IgD-negative memory B cell (primary cell): ENCODE data around the gene INAVA. TPM values are rescaled to one million over a fixed set of nuclear protein-coding genes. Genes with fewer than 3 reads are reported as not detected.
A peak's percentile ranks its signal among the peaks of the same experiment; 100 is the strongest.

Experiments used
- H3K27ac Mint-ChIP-seq, 3 donors: one replicate each; pipeline ENCODE4 v1.8.0; 2020 to 2022; ENCODE audit warnings: mild to moderate bottlenecking in 3 of 3, mixed read lengths in 3 of 3, moderate library complexity in 1 of 3
- H3K27me3 Mint-ChIP-seq: one replicate; pipeline ENCODE4 v1.8.0; 2021; ENCODE audit warnings: mixed read lengths
- H3K36me3 Mint-ChIP-seq: one replicate; pipeline ENCODE4 v1.8.0; 2020; ENCODE audit warnings: mild to moderate bottlenecking, mixed read lengths
- H3K4me1 Mint-ChIP-seq, 3 donors: one replicate each; pipeline ENCODE4 v1.8.0; 2020 to 2022; ENCODE audit warnings: mixed read lengths in 3 of 3, mild to moderate bottlenecking in 1 of 3
- H3K4me3 Mint-ChIP-seq, 4 donors: one replicate each; pipeline ENCODE4 v1.8.0; 2020 to 2022; ENCODE audit warnings: mild to moderate bottlenecking in 4 of 4, mixed read lengths in 4 of 4, moderate library complexity in 3 of 4
- H3K9me3 Mint-ChIP-seq, 3 donors: one replicate each; pipeline ENCODE4 v1.8.0; 2020 to 2021; ENCODE audit warnings: mixed read lengths in 3 of 3, mild to moderate bottlenecking in 1 of 3
- polyA plus RNA-seq: library from polyadenylated mRNA; unstranded; fragments of 300-500 nt; fragmentation: Illumina TruSeq; gene quantifications from one replicate; pipeline ENCODE4 v1.2.3, GENCODE V29; 2021

Gene INAVA
- polyA plus RNA-seq, 1 donor from 2014 or later = not detected

GRCh38 chr1:200869753-200870391 lies 24.8 kb upstream of the INAVA start:
- Mint-ChIP-seq H3K4me1 (peaks cover 51 to 60% (median 54%) of the 10 kb centered on the region in 3 donors), H3K27ac (peak overlapping the region; percentile 52 to 96 (median 84)), H3K27me3 (peaks cover 7% of the 10 kb centered on the region), H3K36me3 (no peaks in the 10 kb centered on the region), H3K4me3 (peak overlapping the region; percentile 80 to 98 (median 88)), H3K9me3 (no peaks in the 10 kb centered on the region)

GRCh38 chr1:200872446-200873115 lies 22.1 kb upstream of the INAVA start, which contains the start of gene GPR25:
TSS of gene GPR25 (plus strand) at chr1:200872981. CDS start at chr1:200873038, 57 bp downstream.
- Mint-ChIP-seq H3K27ac (peak within 1 kb of the TSS; percentile 84 to 96 (median 90)), H3K36me3 (no peaks in the 10 kb centered on the region), H3K4me3 (peak within 1 kb of the TSS; percentile 80 to 98 (median 88)), H3K27me3 (peaks cover 8% of the 10 kb centered on the region), H3K9me3 (no peaks in the 10 kb centered on the region), H3K4me1 (peaks cover 45 to 54% (median 51%) of the 10 kb centered on the region in 3 donors)

- peaks cover 43 to 59% (median 51%) of the 10 kb centered on the region in 3 donors for H3K4me1 Mint-ChIP-seq
- peaks cover 8% of the 10 kb centered on the region for H3K27me3 Mint-ChIP-seq
- peak overlapping the region; percentile 77 to 96 (median 90) for H3K27ac Mint-ChIP-seq
- no peaks in the 10 kb centered on the region for H3K36me3 Mint-ChIP-seq
- peak overlapping the region; percentile 79 to 93 (median 88) for H3K4me3 Mint-ChIP-seq
- no peaks in the 10 kb centered on the region for H3K9me3 Mint-ChIP-seq
Measured at GRCh38 chr1:200873116-200873670, 21.5 kb upstream of the INAVA start.

DNA sequence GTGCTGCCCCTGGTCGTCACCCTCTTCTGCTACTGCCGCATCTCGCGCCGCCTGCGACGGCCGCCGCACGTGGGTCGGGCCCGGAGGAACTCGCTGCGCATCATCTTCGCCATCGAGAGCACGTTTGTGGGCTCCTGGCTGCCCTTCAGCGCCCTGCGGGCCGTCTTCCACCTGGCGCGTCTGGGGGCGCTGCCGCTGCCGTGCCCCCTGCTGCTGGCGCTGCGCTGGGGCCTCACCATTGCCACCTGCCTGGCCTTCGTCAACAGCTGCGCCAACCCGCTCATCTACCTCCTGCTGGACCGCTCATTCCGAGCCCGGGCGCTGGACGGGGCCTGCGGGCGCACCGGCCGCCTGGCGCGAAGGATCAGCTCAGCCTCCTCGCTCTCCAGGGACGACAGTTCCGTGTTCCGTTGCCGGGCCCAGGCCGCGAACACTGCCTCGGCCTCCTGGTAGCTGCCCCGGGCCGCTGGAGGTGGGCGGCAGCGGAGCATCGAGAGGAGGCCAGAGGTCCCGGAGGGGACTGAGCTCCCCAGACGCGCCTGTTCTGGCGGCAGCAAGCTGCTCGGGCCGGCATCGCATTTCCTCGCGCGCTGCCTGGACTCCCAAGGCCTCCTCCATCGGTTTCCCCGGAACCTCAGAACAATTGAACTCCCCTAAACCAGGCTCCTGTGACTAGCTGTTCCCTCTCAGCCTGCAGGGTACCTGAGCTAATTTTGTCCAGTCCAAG lies 20.9 kb upstream of the INAVA start:
- peak overlapping the region; percentile 79 to 93 (median 88) for H3K4me3 Mint-ChIP-seq
- peaks cover 8% of the 10 kb centered on the region for H3K27me3 Mint-ChIP-seq
- peak overlapping the region; percentile 77 to 96 (median 90) for H3K27ac Mint-ChIP-seq
- H3K36me3 Mint-ChIP-seq = no peaks in the 10 kb centered on the region
- H3K9me3 Mint-ChIP-seq = no peaks in the 10 kb centered on the region
- H3K4me1 Mint-ChIP-seq = peaks cover 46 to 63% (median 52%) of the 10 kb centered on the region in 3 donors

DNA sequence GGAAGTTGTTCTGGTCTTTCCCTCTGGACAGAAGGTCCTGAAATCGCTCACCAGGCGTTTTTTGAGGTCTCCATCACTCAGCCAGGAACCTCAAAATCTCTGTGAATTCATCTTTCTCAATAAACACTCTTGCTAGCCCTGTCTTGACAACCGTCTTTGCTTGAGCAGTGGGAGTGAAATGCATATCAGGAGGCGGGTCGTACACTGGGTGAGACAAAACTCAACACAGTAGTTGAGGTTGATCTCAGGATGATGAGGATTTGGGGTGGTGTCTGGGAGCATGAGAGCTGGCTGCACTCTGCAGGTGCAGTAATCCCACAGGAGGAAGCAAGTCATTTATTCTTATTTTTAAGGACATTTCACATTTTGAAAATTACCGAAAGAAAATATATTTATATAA lies 20.0 kb upstream of the INAVA start:
- Mint-ChIP-seq H3K27ac (peak overlapping the region; percentile 77 to 90 (median 90)), H3K4me3 (peak overlapping the region; percentile 79 to 93 (median 88)), H3K27me3 (peaks cover 8% of the 10 kb centered on the region), H3K36me3 (no peaks in the 10 kb centered on the region), H3K9me3 (no peaks in the 10 kb centered on the region), H3K4me1 (peaks cover 41 to 58% (median 48%) of the 10 kb centered on the region in 3 donors)

- Mint-ChIP-seq H3K4me1 (peaks cover 36 to 59% (median 45%) of the 10 kb centered on the region in 3 donors), H3K27me3 (peaks cover 8% of the 10 kb centered on the region), H3K4me3 (peak overlapping the region in 3 of 4 donors; percentile 32 to 79 (median 72)), H3K27ac (peak overlapping the region in 2 of 3 donors; percentile 77 to 90), H3K9me3 (no peaks in the 10 kb centered on the region), H3K36me3 (no peaks in the 10 kb centered on the region)
Measured at GRCh38 chr1:200875416-200875815, 19.3 kb upstream of the INAVA start.

GRCh38 chr1:200877010-200877409 lies 17.7 kb upstream of the INAVA start:
- peak overlapping the region in 1 of 4 donors; percentile 28 for H3K4me3 Mint-ChIP-seq
- H3K4me1 Mint-ChIP-seq = peaks cover 25 to 52% (median 32%) of the 10 kb centered on the region in 3 donors
- H3K27ac Mint-ChIP-seq = peak overlapping the region in 1 of 3 donors; percentile 95
- H3K27me3 Mint-ChIP-seq = peaks cover 8% of the 10 kb centered on the region
- H3K9me3 Mint-ChIP-seq = no peaks in the 10 kb centered on the region
- no peaks in the 10 kb centered on the region for H3K36me3 Mint-ChIP-seq

DNA sequence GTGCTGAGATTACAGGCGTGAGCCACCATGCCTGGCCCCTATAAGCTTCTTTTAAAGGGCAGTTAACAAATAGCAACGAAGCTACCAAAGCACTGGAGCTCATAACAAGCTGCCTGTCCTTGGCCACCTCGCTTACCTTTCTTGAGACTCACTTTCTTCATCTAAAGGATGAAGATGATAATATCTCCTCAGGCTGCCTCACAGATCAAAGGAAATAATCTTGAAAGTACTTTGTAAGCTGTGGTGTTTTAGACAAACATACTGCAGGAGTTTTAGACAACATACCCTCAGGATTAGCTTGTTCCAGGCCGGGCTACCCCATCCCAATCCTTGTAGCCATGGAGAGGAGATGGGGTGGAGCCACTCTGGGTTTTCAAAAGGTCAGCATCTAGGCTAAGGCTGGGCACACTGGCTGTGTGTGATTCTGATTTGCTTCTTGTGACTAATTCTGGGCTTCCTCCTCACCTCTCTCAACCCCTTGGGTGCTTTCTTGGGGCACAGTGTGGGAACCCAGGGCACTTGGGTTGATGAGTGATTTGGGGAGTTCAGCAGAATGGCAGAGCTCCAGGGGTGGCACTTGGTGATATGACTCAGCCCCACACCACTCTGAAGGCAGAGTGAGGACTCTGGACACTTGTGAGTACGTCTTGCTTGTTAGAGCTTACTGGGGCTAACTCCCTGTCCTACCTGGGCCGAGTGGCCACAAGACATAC lies 16.7 kb upstream of the INAVA start:
- Mint-ChIP-seq H3K27ac (peak overlapping the region; percentile 41 to 79 (median 46)), H3K27me3 (peaks cover 8% of the 10 kb centered on the region), H3K4me1 (peaks cover 24 to 50% (median 29%) of the 10 kb centered on the region in 3 donors), H3K36me3 (no peaks in the 10 kb centered on the region), H3K4me3 (peak overlapping the region in 2 of 4 donors; percentile 25 to 49), H3K9me3 (no peaks in the 10 kb centered on the region)

DNA sequence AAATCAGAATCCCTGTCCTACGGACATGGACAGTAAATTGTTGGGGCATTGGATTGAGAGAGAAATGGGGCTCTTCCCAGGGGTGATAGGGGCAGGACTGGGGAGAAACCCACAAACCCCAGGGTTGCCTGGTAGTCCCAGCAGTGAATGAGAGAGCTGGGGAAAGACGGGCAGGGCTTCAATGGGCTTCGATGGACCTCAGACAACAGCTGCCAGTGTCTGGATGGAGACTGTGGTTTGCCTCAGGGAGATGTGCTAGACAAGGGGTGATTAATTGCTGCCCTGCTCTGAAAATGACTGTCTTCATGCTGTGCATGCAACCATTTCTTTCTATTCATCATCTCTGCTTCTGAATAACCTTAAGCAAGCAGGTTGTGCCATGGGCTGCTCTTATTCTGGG lies 14.5 kb upstream of the INAVA start:
- Mint-ChIP-seq H3K27me3 (peaks cover 2% of the 10 kb centered on the region), H3K9me3 (no peaks in the 10 kb centered on the region), H3K4me3 (peak overlapping the region in 2 of 4 donors; percentile 19 to 58), H3K4me1 (peaks cover 19 to 41% (median 23%) of the 10 kb centered on the region in 3 donors), H3K27ac (no peak overlapping the region), H3K36me3 (no peaks in the 10 kb centered on the region)

DNA sequence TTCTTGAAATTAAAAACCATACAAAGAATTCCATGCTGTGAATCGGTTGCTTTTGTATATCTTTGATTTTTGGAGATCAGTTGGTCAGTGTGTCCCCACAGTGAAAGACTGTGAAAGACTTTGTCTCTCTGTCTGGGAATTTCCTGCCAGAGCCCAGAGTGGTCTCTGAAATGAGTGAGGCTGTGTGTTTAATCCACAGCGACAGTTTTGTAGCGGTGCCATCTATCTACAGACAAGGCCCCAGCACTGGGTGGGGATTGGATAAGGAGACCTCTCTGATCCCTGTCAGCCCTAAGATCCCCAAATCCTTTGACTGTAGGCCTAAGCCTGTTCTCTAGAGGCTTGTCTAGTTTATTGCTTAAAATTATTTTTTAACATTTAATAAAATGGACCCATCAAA lies 11.6 kb upstream of the INAVA start:
- Mint-ChIP-seq H3K36me3 (no peaks in the 10 kb centered on the region), H3K27ac (peak overlapping the region in 1 of 3 donors; percentile 13), H3K4me1 (peaks cover 29 to 44% (median 38%) of the 10 kb centered on the region in 3 donors), H3K4me3 (peak overlapping the region in 1 of 4 donors; percentile 33), H3K9me3 (no peaks in the 10 kb centered on the region), H3K27me3 (no peaks in the 10 kb centered on the region)

- Mint-ChIP-seq H3K27ac (peak overlapping the region; percentile 33 to 68 (median 56)), H3K27me3 (no peaks in the 10 kb centered on the region), H3K4me1 (peaks cover 44 to 55% (median 53%) of the 10 kb centered on the region in 3 donors), H3K36me3 (peaks cover 2% of the 10 kb centered on the region), H3K4me3 (peak overlapping the region in 1 of 4 donors; percentile 59), H3K9me3 (no peaks in the 10 kb centered on the region)
Measured at GRCh38 chr1:200885623-200886402, 8.9 kb upstream of the INAVA start.

DNA sequence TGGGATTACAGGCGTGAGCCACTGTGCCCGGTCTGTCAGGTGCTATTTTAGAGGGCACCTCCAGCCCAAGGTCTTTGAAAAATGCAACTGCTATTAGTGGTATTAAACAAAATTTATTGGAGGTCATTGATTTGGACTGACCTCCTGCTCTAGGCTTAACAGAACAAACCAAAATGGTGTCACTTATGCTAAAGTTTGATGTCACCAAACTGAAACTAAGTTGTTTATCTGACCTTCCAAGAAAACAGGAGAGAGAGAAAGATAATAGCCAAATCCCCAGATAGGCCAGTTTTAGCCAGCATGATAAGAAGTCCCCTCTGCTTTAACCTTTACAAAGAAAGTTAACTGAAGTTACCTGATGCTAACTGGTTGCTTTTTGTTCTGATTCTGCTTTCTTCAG lies 8.1 kb upstream of the INAVA start:
- no peaks in the 10 kb centered on the region for H3K9me3 Mint-ChIP-seq
- H3K27ac Mint-ChIP-seq = peak overlapping the region in 1 of 3 donors; percentile 78
- peaks cover 2% of the 10 kb centered on the region for H3K36me3 Mint-ChIP-seq
- H3K4me1 Mint-ChIP-seq = peaks cover 47 to 56% (median 48%) of the 10 kb centered on the region in 3 donors
- peak overlapping the region in 3 of 4 donors; percentile 61 to 93 (median 76) for H3K4me3 Mint-ChIP-seq
- peaks cover 3% of the 10 kb centered on the region for H3K27me3 Mint-ChIP-seq

DNA sequence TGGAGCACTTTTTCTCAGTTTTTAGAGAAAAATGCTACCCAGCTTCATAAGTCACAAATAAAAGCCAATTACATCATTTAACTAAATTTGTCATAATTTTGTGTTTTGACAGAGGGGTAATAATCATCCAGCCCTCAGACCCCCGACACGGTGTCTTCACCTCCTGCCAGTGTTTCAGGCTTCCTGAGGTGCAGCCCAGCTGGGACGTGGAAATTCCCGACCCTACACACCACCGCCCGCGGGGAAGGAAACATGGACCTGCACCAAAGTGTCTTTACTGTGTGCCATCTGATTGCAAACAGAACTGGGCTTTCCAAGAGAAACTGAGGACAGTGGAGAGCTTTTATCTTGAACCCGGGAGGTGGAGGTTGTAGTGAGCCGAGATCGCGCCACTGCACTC lies 7.7 kb upstream of the INAVA start:
- Mint-ChIP-seq H3K9me3 (no peaks in the 10 kb centered on the region), H3K4me3 (peak overlapping the region; percentile 38 to 93 (median 68)), H3K27ac (peak overlapping the region in 2 of 3 donors; percentile 6 to 78), H3K4me1 (peaks cover 47 to 52% (median 49%) of the 10 kb centered on the region in 3 donors), H3K36me3 (peaks cover 2% of the 10 kb centered on the region), H3K27me3 (peaks cover 5% of the 10 kb centered on the region)
